Measurements from ENCODE around the gene PRTN3.
"Not testable (repeated sequence)": the region's sequence is repeated elsewhere in the genome, so short reads cannot be mapped to it uniquely, and the experiment has no call there.

DNA sequence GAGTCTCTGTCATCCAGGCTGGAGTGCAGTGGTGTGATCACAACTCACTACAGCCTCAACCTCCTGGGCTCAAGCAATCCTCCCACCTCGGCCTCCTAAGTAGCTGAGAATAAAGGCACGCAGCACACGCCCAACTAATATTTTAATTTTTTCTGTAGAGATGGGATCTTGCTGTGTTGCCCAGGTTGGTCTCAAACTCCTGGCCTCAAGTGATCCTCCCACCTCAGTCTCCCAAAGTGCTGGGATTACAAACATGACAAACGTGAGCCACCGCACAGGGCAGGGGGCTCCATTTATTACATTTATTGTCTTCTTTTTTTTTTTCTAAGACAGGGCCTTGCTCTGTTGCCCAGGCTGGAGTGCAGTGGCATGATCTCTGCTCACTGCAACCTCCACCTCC lies 20.6 kb upstream of the PRTN3 start:
- TF ChIP-seq, protein P1, sequence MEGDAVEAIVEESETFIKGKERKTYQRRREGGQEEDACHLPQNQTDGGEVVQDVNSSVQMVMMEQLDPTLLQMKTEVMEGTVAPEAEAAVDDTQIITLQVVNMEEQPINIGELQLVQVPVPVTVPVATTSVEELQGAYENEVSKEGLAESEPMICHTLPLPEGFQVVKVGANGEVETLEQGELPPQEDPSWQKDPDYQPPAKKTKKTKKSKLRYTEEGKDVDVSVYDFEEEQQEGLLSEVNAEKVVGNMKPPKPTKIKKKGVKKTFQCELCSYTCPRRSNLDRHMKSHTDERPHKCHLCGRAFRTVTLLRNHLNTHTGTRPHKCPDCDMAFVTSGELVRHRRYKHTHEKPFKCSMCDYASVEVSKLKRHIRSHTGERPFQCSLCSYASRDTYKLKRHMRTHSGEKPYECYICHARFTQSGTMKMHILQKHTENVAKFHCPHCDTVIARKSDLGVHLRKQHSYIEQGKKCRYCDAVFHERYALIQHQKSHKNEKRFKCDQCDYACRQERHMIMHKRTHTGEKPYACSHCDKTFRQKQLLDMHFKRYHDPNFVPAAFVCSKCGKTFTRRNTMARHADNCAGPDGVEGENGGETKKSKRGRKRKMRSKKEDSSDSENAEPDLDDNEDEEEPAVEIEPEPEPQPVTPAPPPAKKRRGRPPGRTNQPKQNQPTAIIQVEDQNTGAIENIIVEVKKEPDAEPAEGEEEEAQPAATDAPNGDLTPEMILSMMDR (IDR thresholded peaks at IDR 0.05; ENCODE audit: low read depth, low read length): not testable (repeated sequence)
- not testable (repeated sequence) for TF ChIP-seq EZH2phosphoT487 (IDR thresholded peaks at IDR 0.05; ENCODE audit: low read depth)
